HEK293 (cell line): ENCODE data around the gene DOCK8.

Experiments
- CTCF ChIP-seq: fragments of 450-650 bp; formaldehyde crosslinking; IDR thresholded peaks from 2 replicates; pipeline ENCODE4 v1.5.1; 2016; ENCODE audit warnings: missing biosample characterization, missing genetic modification characterization
- HOXC10 ChIP-seq: sonication (generic); formaldehyde crosslinking; IDR thresholded peaks from 2 replicates; pipeline ENCODE4 v1.8.1; 2023; ENCODE audit warnings: mild to moderate bottlenecking, missing genetic modification reagents
- KLF9 ChIP-seq: fragments of 450-650 bp; formaldehyde crosslinking; IDR thresholded peaks from 2 replicates; pipeline ENCODE4 v1.5.1; 2016; ENCODE audit warnings: missing biosample characterization, missing genetic modification characterization, low read depth
- ZBTB7A ChIP-seq: fragments of 450-650 bp; formaldehyde crosslinking; IDR thresholded peaks from 2 replicates; pipeline ENCODE4 v1.5.1; 2016; ENCODE audit warnings: low read depth, missing biosample characterization, missing genetic modification characterization
- ZNF692 ChIP-seq: fragments of 450-650 bp; formaldehyde crosslinking; IDR thresholded peaks from 2 replicates; pipeline ENCODE4 v1.5.1; 2016; ENCODE audit warnings: missing biosample characterization, missing genetic modification characterization

- no peak for TF ChIP-seq ZBTB7A (tag by site-specific recombination)
- TF ChIP-seq HOXC10 = no peak
- no peak for TF ChIP-seq CTCF (tag by site-specific recombination)
- no peak for TF ChIP-seq ZNF692
- TF ChIP-seq KLF9 (tag by site-specific recombination) = no peak
These were observed 78.2 kb downstream of the DOCK8 start for GRCh38 chr9:292915-293314.
